ENCODE data around the gene OR2T10.
"Not testable (repeated sequence)": the region's sequence is repeated elsewhere in the genome, so short reads cannot be mapped to it uniquely, and the experiment has no call there.

The OR2T10 gene

DNA sequence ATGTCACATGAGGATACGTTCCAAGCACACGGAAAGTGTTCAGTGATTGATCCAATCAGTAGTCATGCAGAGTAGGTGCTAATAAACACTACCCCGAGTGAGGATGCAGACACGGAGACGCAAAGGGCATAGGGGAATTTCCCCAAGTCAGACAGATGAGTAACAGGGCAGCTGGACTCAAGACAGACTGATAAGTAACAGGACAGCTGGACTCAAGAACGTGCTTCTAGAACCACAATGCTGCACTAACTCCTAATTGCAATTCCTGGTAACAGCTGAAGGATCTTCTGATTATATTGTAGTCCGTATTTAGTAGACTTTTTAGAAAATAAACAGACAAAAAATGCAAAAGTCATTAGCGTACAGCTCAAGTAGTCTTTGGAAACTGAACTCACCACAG, 1.9 kb upstream of the OR2T10 start:
- in situ Hi-C loops (cut with MboI; ENCODE audit: low sequenced_read_pairs) = no loop called here

DNA sequence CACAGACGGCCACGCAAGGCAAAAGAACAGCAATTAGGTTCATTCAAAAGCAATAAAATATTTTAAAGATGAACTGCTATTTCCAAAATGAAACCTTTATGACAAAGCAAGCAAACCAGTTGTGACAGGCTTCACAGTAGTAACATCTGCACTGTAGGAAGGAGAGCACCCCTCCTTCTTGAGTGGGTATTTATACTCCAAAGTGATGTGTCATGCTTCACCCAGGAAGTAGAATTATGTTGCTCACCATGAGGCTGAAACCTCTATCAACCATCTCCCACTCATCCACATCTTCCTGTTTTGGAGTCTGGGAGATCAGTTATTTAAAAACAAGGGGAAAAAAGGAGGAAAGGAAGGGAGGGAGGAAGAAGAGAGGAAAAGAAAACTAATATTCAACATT, 885 bp downstream of the OR2T10 start:
- in situ Hi-C loops (cut with MboI; ENCODE audit: low sequenced_read_pairs) = no loop called here

- in situ Hi-C loops (cut with MboI; ENCODE audit: low sequenced_read_pairs) = no loop called here
Observed at GRCh38 chr1:248593226-248593625, 4.3 kb downstream of the OR2T10 start.

DNA sequence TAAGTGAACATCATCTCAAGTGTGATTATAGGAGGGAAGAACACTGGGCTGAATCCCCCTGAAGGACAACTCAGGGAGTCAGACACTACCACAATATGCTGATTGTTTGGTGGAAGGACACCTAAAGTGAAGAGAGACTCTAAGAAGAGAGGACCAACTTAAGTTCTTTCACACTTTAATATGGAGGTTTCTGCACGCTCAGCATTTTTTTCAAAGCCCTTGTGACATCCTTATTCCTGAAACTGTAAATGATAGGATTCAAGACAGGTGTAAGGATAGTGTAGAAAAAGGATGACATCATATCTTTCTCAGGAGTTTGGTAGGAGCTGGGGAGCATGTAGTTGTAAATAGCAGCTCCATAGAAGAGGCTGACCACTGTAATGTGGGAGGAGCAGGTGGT, 4.8 kb downstream of the OR2T10 start:
- in situ Hi-C loops (cut with MboI; ENCODE audit: low sequenced_read_pairs) = no loop called here

DNA sequence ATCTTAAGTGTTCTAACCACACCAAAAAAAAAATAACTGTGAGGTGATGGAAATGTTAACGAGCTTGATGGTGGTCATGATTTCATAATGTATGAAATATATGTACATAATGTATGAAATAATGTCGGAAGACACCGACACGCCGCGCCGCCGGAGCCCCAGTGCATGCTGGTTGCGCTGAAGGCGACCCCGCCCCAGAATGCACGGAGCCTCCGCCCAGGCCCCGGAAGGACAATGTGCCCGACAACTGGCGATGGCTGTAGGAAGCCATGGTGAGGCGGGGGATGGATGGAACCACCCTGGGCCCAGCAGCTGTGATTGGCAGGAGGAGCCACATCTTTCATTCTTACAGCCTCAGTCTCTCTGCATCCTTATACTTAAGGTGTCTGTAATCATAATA, 7.4 kb downstream of the OR2T10 start:
- in situ Hi-C loops (cut with MboI; ENCODE audit: low sequenced_read_pairs) = no loop called here

DNA sequence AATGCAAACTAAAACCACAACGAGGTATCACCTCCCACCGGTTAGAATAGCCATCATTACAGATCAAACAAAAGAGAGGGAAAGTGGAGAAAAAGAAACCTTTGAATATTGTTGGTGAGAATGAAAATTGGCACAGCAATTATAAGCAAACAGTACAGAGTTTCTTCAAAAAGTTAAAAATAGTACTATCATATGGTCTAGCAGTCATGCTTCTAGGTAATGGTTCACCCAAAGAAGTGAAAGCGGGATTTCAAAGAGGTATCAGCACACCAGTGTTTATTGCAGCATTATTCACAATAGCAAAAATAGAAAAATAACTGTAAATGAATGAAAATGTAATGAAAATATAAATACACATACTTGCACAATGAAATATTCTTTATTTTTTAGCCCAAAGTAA, 8.2 kb downstream of the OR2T10 start:
- in situ Hi-C loops (cut with MboI; ENCODE audit: low sequenced_read_pairs) = no loop called here

DNA sequence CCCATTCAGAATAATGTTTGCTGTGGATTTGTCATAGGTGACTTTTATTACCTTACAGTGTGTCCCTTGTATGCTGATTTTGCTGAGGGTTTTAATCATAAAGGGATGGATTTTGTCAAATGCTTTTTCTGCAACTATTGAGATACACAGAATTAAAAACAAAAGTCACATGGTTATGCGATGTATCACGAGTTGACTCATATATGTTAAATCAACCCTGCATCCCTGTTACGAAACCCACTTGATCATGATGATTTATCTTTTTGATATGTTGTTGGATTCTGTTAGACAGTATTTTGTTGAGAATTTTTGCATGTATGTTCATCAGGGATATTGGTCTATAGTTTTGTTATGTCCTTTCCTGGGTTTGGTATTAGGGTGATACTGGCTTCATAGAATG, 12.2 kb downstream of the OR2T10 start:
- in situ Hi-C loops (cut with MboI; ENCODE audit: low sequenced_read_pairs) = no loop called here

DNA sequence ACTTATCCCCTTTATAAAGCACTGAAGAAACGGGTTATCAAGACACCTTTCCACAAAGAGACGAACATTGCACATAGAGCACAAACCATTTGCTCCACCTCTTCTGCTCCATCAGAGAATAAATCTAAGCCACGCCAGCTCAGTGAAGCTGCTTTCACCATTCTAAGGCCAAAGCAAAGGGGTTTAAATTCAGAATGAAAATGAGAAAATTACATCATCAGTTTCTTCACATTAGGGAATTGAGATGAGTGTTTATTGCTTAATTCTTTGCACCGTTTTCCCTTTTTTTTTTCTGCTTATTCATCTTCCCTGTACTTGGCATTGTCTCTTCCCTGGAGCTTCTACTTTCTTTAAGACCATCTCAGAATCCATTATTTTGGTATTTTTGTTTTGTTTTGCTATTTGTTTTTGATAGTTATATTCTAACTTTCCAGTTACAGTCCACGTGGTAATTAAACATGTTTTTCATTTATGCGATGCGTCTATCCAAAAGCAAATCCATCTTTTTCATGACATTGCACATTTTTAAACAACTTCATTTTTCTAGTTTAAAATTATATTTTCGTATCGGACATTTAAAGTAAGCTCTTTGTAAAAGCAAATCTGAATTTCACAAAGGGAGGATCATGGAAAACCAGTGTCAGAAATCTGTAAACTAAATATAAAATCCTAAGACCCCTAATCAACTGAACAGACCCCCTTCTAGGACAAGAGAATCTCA, 21.1 kb downstream of the OR2T10 start:
- in situ Hi-C loops (cut with MboI; ENCODE audit: low sequenced_read_pairs) = no loop called here

DNA sequence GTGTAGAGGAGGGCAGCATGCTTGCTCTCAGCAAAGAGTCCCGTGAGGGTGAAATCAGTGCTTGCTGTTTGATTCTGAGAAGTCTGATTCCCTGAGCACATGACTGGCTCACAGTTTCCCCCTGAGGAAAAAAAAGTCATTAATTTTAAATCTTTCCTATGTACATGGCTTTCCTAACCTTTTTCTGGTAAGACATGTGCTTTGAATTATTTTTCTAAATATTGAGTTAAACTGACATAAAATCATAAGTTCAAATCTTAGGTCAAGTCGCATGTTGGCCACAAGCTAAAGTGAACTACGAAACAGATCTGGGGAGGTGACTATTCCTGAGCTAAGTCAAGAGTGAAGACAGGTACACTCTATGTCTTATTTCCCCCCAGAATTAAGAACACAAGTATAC, 22.8 kb downstream of the OR2T10 start, which contains the start of gene OR2T34:
OR2T34 (minus strand) TSS at position 101 of the 400 bp plus-strand sequence; CDS start at position 101, 0 bp downstream.
- in situ Hi-C loops (cut with MboI; ENCODE audit: low sequenced_read_pairs) = not testable (repeated sequence)

DNA sequence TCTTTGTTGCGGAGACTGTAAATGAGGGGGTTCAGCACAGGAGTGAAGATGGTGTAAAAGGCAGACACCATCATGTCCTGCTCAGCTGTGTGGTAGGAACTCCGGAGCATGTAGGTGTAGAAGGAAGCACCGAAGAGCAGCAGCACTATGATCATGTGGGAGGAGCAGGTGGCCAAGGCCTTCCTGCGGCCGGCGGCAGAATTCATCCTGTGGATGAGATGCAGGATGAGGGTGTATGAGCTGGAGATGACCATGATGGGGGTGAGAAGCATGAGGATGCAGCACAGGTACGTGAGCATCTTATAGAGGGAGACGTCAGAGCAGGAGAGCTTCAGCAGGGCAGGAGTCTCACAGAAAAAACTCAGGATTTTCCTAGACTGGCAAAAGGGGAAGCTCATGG, 23.6 kb downstream of the OR2T10 start:
- in situ Hi-C loops (cut with MboI; ENCODE audit: low sequenced_read_pairs) = not testable (repeated sequence)

- in situ Hi-C loops (cut with MboI; ENCODE audit: low sequenced_read_pairs) = not testable (repeated sequence)
Observed at GRCh38 chr1:248572049-248572448, 25.5 kb downstream of the OR2T10 start.

DNA sequence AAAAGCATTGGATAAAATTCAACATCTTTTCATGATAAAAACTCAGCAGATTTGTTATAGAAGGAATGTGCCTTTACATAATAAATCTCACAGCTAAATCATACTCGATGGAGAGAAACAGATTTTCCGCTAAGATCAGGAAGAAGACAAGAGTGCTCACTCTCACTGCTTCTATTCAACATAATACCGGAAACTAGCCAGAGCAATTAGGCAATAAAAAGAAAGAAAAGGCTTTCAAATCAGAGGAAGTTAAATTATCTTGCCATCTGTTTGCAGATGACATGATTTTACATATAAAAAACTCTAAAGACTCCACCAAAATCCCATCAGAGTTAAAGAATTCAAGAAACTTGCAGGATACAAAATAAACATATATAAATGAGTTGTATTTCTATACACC, 26.7 kb downstream of the OR2T10 start:
- in situ Hi-C loops (cut with MboI; ENCODE audit: low sequenced_read_pairs) = not testable (repeated sequence)

GRCh38 chr1:248569049-248569448, 28.5 kb downstream of the OR2T10 start:
- in situ Hi-C loops (cut with MboI; ENCODE audit: low sequenced_read_pairs) = not testable (repeated sequence)

GRCh38 chr1:248565530-248566373, 31.7 kb downstream of the OR2T10 start:
- in situ Hi-C loops (cut with MboI; ENCODE audit: low sequenced_read_pairs) = not testable (repeated sequence)

- in situ Hi-C loops (cut with MboI; ENCODE audit: low sequenced_read_pairs) = not testable (repeated sequence)
Observed at GRCh38 chr1:248562672-248563071, 34.8 kb downstream of the OR2T10 start, which contains the start of gene OR2T29. OR2T29 (minus strand) TSS chr1:248562772; CDS start chr1:248559491, 3,281 bp downstream.

GRCh38 chr1:248551027-248551426, 46.5 kb downstream of the OR2T10 start:
- in situ Hi-C loops (cut with MboI; ENCODE audit: low sequenced_read_pairs) = not testable (repeated sequence)

DNA sequence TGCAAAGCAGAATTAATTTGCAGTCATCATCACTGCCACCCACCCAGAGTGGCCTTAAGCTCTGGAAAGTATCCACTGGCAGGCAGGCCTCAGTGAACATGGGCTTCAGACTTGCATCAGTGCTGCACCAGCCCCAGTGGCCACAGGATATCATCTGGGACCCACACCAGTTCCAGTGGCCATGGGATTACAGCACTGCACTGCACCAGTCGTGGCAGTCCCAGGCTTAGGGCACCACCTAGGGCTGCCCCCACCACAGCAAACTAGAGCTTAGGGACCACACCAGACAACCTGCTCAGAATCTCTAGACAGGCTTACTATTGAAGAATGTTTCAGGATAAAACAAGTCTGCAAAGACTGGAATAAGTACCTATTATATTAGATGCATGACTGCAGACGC, 50.1 kb downstream of the OR2T10 start:
- in situ Hi-C loops (cut with MboI; ENCODE audit: low sequenced_read_pairs) = not testable (repeated sequence)

All from HL-60/S4 treated with phorbol 12-myristate 13-acetate at 8.2 ng/mL for 4 days and 3 days (cell line).